Esophagus squamous epithelium (tissue), 4 donors: ENCODE results near the gene EXOSC3.

Source experiments
- CTCF ChIP-seq, 6 experiments: fragments of 450-650 bp in 4 of 6; fragments of 200-600 bp in 2 of 6; sonication (generic) in 2 of 6; IDR thresholded peaks; one replicate each; pipeline ENCODE4 v1.5.1; 2016 to 2019; ENCODE audit warnings: antibody characterized with exemption in 6 of 6, mild to moderate bottlenecking in 4 of 6, moderate library complexity in 4 of 6
- POLR2A ChIP-seq, 4 donors: fragments of 450-650 bp; IDR thresholded peaks; one replicate each; pipeline ENCODE4 v1.6.1; 2017; ENCODE audit warnings: antibody characterized with exemption in 4 of 4, mild to moderate bottlenecking in 4 of 4, moderate library complexity in 3 of 4

- no peak for TF ChIP-seq CTCF (IDR thresholded peaks at IDR 0.05)
- TF ChIP-seq POLR2A (IDR thresholded peaks at IDR 0.05), result no peak
Measured at GRCh38 chr9:37812773-37813379, 28.0 kb upstream of the EXOSC3 start.
